T-helper 2 cell treated with Interferon-gamma antibody and Interleukin-4, amounts not matched to agents 100 ng/mL and 5 ng/mL, for 36 hours (primary cell): Measurements from ENCODE around the gene LPAR5. TPM values are rescaled to one million over a fixed set of nuclear protein-coding genes. Genes with fewer than 3 reads are reported as not detected.
"Not testable (repeated sequence)": the region's sequence is repeated elsewhere in the genome, so short reads cannot be mapped to it uniquely, and the experiment has no call there.

Source experiments
- intact Hi-C: fragments of 100-400 bp; cut with micrococcal nuclease; formaldehyde crosslinking; loops from one replicate; pipeline ENCODE4 v1.15.1; 2023
- total RNA-seq: library from RNA; stranded (reverse); gene quantifications from 2 replicates; pipeline ENCODE4 v1.2.3, GENCODE V29; 2022

LPAR5 gene
- total RNA-seq, 1 donor from 2014 or later, result 6.7 TPM

DNA sequence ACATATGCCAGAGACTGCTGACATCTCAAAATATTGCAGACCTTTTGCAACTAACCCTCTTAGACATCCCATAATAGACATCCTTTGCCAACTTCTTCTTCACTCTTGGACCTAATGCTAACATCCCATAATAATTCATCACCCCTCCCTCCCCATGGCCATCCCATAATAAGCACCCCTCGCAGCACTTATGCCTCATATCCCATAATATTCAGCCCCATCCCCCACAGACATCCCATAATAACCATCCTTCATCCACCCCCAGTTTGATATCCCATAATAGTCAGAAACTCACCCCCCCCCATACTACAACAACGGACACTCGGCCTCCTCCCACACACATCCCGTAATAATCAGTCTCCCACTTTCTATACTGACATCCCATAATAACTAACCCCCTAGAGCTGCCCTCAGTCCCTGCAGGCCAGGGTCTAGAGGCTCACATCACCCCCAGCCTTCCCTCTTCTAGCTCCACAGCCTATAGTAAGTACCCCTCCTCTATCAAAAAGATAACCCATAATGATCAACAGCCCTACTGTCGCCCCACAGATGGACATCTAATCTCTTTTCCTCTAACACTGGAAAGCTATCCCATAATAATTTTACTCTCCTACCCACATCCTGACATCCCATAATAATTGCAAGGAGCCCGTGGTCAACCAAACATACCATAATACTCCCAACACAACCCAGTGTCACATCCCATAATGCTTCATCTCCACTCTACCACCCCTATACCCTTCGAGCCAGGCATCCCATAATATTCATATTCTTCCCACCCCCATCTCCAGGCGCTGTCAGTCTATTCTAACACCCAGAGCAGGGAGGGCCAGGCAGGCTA lies 27.8 kb downstream of the LPAR5 start:
- intact Hi-C loops, result loop anchor here (1.0 to 5.0 kb wide), 8 partner anchors 39 to 244 kb away; partner anchors contain the start of genes GAPDH, ING4, MLF2 and NOP2

DNA sequence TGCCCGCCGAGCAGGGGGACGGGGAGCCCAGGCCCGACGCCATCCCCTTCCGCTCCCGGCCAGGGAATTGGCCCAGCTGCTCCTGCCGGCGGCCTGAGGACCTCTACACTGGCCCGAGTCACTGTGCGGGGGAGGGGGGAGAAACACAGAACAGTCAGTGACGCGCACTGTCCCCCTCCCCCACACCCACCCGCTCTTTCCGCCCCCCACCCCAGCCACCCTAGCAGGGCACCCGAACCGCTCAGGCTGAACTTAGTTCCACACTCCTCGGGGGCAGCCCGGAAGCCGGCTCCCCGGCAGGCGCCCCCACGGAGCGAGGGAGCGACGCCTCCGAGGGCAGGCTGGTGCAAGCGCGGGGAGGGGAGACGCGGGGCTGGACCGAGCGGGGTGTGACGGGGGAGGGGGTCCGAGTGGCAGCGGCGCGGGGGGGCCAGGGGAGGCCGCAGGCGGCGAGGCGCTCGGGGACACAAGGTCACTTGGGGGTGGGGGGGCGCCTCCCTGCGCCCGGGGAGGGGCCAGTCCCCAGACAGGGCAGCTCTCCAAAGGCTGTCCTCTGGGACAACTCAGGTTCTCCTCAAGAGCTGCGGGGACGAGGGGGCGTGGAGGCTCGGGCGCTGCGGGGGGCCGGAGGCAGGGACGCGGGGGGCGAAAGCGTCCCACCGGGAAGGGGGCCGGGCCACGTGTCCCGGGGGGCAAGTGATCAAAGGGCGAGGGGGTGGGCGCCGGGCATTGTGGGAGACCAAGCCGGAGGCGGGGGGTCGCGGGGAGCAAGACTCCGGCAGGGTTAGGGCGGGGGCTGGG lies 29.2 kb downstream of the LPAR5 start:
- intact Hi-C loops, result loop anchor here (1.0 to 5.0 kb wide), 7 partner anchors 38 to 246 kb away; partner anchors contain the start of genes GAPDH, ING4, MLF2 and NOP2

- intact Hi-C loops, result loop anchor here (2.0 to 5.0 kb wide), 5 partner anchors 37 to 222 kb away; partner anchors contain the start of genes GAPDH, MLF2, NOP2 and P3H3
Measured at GRCh38 chr12:6605421-6606330, 30.1 kb downstream of the LPAR5 start.

GRCh38 chr12:6604259-6605029 lies 31.3 kb downstream of the LPAR5 start:
- intact Hi-C loops, result loop anchor here (5.0 kb wide), 3 partner anchors 148 to 223 kb away; partner anchors contain the start of genes MLF2 and P3H3

- intact Hi-C loops, result no loop called here
Measured at GRCh38 chr12:6603095-6603567, 32.6 kb downstream of the LPAR5 start.

DNA sequence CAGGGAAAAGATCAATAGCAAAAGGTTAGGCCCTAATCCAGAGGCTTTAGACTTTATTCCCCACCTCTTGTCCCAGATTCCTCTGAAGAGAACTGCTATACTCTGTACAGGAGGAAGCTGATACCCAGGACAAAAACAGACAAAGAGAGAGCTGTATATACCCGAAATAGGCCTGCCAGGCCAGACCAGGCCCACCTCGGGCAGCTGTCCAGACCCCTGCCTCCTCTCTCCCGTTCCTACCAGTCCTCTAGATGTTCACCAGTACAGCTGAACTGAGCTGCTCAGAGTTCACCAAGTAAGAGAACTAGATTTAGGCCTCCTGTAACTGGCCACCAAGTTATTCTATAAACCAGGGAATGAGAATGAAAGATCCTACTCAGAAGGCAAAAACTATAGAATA lies 33.2 kb downstream of the LPAR5 start:
- intact Hi-C loops, result no loop called here

DNA sequence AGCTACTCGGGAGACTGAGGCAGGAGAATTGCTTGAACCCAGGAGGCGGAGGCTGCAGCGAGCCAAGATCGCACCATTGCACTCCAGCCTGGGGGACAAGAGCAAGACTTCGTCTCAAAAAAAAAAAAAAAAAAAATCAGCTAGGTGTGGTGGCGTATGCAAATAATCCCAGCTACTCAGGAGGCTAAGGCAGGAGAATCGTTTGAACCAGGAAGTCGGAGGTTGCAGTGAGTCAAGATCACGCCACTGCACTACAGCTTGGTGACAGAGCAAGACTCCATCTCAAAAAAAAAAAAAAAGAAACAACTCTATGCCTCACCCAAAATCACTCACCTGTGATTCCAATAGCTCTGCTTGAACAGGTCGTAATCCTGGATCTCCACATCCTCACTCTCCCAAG lies 40.1 kb downstream of the LPAR5 start:
- intact Hi-C loops, result not testable (repeated sequence)

- intact Hi-C loops, result no loop called here
Measured at GRCh38 chr12:6592087-6592486, 43.7 kb downstream of the LPAR5 start.

- intact Hi-C loops, result not testable (repeated sequence)
Measured at GRCh38 chr12:6586569-6586968, 49.2 kb downstream of the LPAR5 start.

DNA sequence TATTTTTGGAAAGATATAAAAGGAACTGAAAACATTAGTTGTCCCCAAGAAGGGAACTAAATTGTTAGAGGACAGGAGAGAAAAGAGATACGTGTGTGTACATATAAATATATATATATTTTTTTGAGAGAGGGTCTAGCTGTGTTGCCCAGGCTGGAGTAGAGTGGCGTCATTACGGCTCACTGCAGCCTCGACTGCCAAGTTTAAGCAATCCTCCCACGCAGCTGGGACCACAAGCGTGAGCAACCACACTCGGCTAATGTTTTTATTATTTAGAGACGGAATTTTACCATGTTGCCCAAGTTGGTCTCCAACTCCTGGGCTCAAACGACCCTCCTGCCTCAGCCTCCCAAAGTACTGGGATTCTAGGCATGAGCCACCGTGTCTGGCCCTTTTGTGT lies 51.5 kb downstream of the LPAR5 start:
- intact Hi-C loops, result no loop called here

GRCh38 chr12:6582959-6583358 lies 52.8 kb downstream of the LPAR5 start:
- intact Hi-C loops, result no loop called here

GRCh38 chr12:6582196-6582595 lies 53.6 kb downstream of the LPAR5 start:
- intact Hi-C loops, result no loop called here

DNA sequence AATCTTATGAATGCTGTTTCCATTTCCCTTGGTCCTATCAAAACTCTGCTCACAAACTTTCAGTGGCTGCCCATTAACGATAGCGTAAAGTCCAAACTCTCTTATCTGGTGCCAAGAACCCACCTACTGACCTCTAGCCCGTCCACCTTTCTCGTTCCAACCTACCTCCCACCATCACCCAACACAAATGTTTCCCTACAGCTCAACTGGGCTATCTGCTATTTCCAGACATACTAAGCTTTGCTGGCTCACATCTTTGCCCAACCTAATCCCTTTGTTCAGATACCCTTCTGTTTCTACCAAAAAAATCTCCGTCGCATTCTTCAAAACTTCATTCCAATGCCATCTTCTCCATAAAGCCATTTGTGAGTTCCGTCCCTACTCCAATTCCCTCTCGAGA lies 60.1 kb downstream of the LPAR5 start:
- intact Hi-C loops, result no loop called here

DNA sequence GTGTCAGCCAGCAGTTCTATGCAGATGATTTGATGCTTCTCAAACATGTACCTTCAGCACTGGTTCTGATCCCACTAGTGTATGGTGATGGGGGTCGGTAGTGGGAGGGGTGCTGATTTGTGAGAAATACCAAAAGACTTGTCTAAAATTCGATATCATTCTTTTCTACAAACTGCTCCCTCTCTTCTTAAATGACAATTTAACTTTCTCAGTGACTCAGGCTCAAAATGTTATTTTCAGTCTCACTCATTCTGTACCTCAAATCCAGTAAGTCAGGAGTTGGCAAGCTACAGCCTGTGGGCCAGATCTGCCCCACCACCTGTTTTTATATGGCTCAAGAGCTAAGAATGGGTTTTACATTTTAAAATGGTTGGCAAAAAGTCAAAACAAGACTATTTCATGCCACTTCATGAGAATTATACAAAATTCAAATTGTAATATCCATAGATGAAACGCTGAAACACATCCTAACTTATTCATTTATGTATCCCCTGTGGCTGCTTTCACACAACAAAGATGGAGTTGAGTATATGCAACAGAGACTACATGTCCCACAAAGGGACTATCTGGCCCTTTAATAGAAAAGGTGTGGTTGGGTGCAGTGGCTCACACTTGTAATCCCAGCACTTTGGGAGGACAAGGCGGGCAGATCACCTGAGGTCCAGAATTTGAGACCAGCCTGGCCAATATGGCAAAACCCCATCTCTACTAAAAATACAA lies 61.0 kb downstream of the LPAR5 start:
- intact Hi-C loops, result no loop called here

DNA sequence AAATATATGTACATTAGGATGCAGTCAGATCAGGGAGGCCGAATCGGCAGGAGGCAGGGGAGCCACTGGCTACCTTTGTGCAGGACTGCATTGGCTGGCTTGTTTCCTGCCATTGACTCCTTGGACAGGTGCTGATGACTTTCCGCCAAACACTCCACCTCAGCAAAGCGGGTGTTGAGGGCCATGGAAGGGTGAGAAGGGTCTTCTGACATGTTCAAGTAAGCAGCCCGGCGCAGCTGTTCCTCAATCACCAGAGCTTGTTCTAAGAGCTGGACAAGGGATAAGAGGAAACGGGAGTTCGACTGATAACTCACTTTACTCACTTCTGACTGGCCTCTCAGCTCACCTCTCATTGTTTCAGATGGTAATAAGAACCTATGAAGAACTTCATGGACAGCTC lies 62.8 kb downstream of the LPAR5 start:
- intact Hi-C loops, result no loop called here

- intact Hi-C loops, result no loop called here
Measured at GRCh38 chr12:6570264-6570887, 65.4 kb downstream of the LPAR5 start.

DNA sequence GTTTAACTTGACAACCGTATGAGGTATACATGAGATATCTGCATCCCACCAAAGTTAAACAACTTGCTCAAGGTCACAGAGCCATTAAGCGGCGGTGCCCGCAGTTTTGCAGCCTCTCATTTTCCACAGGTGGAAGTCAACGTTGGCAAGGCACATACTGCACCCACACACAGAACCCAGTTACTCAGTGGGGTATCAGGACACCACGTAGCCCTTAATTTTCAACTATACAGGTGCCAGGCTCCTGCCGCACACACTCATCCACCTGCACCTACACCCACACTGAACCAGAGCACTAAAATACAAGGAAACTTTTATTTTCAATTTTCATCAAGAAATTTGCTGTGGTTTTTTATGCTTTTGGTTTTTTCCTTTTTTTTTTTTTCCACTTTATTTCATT lies 66.0 kb downstream of the LPAR5 start:
- intact Hi-C loops, result loop anchor here (2.0 to 5.0 kb wide), 2 partner anchors 37 to 283 kb away; partner anchors contain the start of genes CDCA3, CHD4 and USP5

- intact Hi-C loops, result loop anchor here (2.0 to 5.0 kb wide), 2 partner anchors 37 to 283 kb away; partner anchors contain the start of genes CDCA3, CHD4 and USP5
Measured at GRCh38 chr12:6569312-6569711, 66.4 kb downstream of the LPAR5 start.
